ENCODE results near the gene RAB3GAP1.
"Not testable (repeated sequence)": the region's sequence is repeated elsewhere in the genome, so short reads cannot be mapped to it uniquely, and the experiment has no call there.

RAB3GAP1 gene

GRCh38 chr2:135097532-135098231 is 45.6 kb downstream of the RAB3GAP1 start:
- CTCF ChIA-PET, result interaction anchor here (0.9 kb wide), 1 partner anchor 15 kb away, joined by 3 read pairs; no protein-coding TSS in a partner anchor
- POLR2A ChIA-PET, result no interaction called here
- TF ChIP-seq CTCF (IDR thresholded peaks at IDR 0.05; ENCODE audit: control extremely low read depth, extremely low read depth, low read depth, missing control alignments), result no peak
- DNase-seq (ENCODE audit: extremely low spot score), result no peak

GRCh38 chr2:135099802-135100483 is 47.9 kb downstream of the RAB3GAP1 start:
- DNase-seq (ENCODE audit: extremely low spot score), result no peak
- TF ChIP-seq CTCF (IDR thresholded peaks at IDR 0.05; ENCODE audit: control extremely low read depth, extremely low read depth, low read depth, missing control alignments), result no peak
- POLR2A ChIA-PET, result no interaction called here
- CTCF ChIA-PET, result interaction anchor here (1.3 kb wide), 1 partner anchor 11 kb away, joined by 3 read pairs; no protein-coding TSS in a partner anchor

- DNase-seq (ENCODE audit: extremely low spot score), result no peak
- TF ChIP-seq CTCF (IDR thresholded peaks at IDR 0.05; ENCODE audit: control extremely low read depth, extremely low read depth, low read depth, missing control alignments), result no peak
- CTCF ChIA-PET, result no interaction called here
- POLR2A ChIA-PET, result no interaction called here
These were observed 51.8 kb downstream of the RAB3GAP1 start for GRCh38 chr2:135103843-135104242.

GRCh38 chr2:135105513-135106316 is 53.6 kb downstream of the RAB3GAP1 start:
- DNase-seq (ENCODE audit: extremely low spot score); CTCF ChIA-PET; POLR2A ChIA-PET: not testable (repeated sequence)

- no peak for DNase-seq (ENCODE audit: extremely low spot score)
- ChIA-PET CTCF (interaction anchor here (0.9 kb wide), 1 partner anchor 12 kb away, joined by 3 read pairs; no protein-coding TSS in a partner anchor), POLR2A (no interaction called here)
- TF ChIP-seq CTCF (IDR thresholded peaks at IDR 0.05; ENCODE audit: control extremely low read depth, extremely low read depth, low read depth, missing control alignments), result no peak
These were observed 61.2 kb downstream of the RAB3GAP1 start for GRCh38 chr2:135113322-135113721.

- no peak for TF ChIP-seq CTCF (IDR thresholded peaks at IDR 0.05; ENCODE audit: control extremely low read depth, extremely low read depth, low read depth, missing control alignments)
- ChIA-PET POLR2A (no interaction called here), CTCF (interaction anchor here (1.1 to 1.5 kb wide), 2 partner anchors 9 to 590 kb away, joined by 4 to 7 read pairs; no protein-coding TSS in a partner anchor)
- DNase-seq (ENCODE audit: extremely low spot score), result no peak
These were observed 67.5 kb downstream of the RAB3GAP1 start for GRCh38 chr2:135119582-135119981.

All from GM10248 (cell line).